NOMO-1 (cell line): ENCODE measurements around the gene TBC1D25.

Experiments
- DNase-seq, 2 experiments: peaks; one replicate each; lab custom pipeline; 2025; ENCODE audit not compliant: unreplicated experiment in 2 of 2; lab: John Stamatoyannopoulos, UW

Gene TBC1D25

GRCh38 chrX:48599341-48599740, 59.8 kb downstream of the TBC1D25 start:
- DNase-seq = no peak

DNA sequence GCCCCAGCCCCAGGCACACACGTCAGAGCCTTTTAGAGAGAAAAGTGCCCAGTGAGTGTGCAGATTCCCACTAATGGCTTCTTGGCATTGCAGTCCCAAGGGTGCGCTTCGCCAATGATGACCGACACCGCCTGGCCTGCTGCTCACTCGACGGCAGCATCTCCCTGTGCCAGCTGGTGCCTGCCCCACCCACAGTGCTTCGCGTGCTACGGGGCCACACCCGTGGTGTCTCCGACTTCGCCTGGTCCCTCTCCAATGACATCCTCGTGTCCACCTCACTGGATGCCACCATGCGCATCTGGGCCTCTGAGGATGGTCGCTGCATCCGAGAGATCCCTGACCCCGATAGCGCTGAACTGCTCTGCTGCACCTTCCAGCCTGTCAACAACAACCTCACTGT, 60.7 kb downstream of the TBC1D25 start:
- no peak for DNase-seq

DNA sequence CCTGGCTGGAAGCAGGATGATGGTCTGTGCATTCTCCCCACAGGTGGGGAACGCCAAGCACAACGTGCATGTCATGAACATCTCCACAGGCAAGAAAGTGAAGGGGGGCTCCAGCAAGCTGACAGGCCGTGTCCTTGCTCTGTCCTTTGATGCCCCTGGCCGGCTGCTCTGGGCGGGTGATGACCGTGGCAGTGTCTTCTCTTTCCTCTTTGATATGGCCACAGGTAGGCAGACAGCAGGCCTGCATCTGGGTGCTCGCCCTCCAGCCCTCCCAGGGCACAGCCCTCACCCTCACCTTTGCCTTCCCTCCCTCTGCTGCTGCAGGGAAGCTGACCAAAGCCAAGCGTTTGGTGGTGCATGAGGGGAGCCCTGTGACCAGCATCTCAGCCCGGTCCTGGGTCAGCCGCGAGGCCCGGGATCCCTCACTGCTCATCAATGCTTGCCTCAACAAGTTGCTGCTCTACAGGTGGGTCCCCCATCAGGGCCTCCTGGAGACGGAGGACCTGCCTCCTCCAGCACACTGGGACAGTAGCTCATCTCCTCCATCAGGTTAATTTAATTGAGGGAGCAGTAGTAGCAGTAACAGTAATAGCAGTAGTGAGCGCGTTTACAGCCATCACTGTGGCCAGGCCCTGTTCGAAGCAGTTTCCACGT, 62.4 kb downstream of the TBC1D25 start:
- DNase-seq = no peak

DNA sequence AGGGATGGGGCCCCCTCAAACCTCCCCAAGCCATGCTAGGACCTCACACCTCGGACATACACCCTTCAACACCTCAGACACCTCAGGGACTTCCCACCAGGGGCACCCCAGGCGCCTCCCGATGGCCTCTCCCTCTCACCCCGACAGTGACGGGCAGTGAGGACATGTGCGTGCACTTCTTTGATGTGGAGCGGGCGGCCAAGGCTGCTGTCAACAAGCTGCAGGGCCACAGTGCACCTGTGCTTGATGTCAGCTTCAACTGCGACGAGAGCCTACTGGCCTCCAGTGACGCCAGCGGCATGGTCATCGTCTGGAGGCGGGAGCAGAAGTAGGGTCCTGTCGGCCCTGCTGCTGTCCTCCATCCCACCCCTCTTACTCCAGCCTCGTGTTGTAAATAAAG, 65.2 kb downstream of the TBC1D25 start:
- no peak for DNase-seq

GRCh38 chrX:48606091-48606490, 66.6 kb downstream of the TBC1D25 start:
- DNase-seq = no peak

GRCh38 chrX:48611703-48612102, 72.2 kb downstream of the TBC1D25 start:
- DNase-seq = no peak
